ENCODE results near the gene TP53TG3. TPM values are rescaled to one million over a fixed set of nuclear protein-coding genes. Genes with fewer than 3 reads are reported as not detected.

Gene TP53TG3, protein sequence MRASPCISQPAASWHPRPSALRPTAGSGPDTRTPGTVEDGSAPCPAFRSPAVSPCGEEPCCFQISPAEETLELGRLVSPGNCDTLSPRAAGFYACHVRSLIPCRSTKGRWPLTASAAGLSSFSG
- total RNA-seq, result not detected

DNA sequence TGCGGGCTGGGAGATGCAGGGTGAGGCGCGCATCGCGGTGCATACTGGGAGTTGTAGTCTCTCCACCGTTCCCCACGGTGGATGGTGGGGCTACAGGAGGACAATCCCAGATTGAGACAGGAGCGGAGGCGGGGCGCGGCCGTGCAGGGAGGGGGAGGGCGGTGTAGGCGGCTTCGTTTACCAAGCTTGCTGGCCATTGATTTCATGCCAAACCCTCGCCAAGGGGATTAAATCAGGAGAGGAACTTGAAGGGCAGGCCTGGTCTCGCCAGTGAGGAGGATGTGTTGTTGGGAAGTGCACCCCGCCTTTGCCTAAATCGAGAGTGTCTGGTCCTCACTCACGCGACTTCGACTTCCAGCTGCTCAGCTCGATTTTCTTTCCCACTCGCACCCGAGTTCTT, at the start of gene TP53TG3:
TSS of gene TP53TG3 (minus strand) at position 101 of the 400 bp plus-strand sequence. CDS start at position 33, 68 bp downstream.

